ENCODE data around the gene ATP2A1.

GRCh38 chr16:28872952-28873351, 5.3 kb upstream of the ATP2A1 start:
- no peak for TF ChIP-seq EZH2 (IDR thresholded peaks at IDR 0.05; ENCODE audit: borderline replicate concordance, low read depth, low read length, severe bottlenecking)
- no peak for TF ChIP-seq CTCF (IDR thresholded peaks at IDR 0.05; ENCODE audit: extremely low read depth in 1 of 2, insufficient read depth in 1 of 2, low read depth in 1 of 2, low read length in 2 of 2)
- no peak for TF ChIP-seq POLR2AphosphoS5 (IDR thresholded peaks at IDR 0.05; ENCODE audit: insufficient read depth, low read depth, low read length)
- TF ChIP-seq, protein P1, sequence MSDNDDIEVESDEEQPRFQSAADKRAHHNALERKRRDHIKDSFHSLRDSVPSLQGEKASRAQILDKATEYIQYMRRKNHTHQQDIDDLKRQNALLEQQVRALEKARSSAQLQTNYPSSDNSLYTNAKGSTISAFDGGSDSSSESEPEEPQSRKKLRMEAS (IDR thresholded peaks at IDR 0.05; ENCODE audit: insufficient read depth, insufficient read length): no peak
- no peak for TF ChIP-seq MYC (IDR thresholded peaks at IDR 0.05; ENCODE audit: low read depth, low read length)
- TF ChIP-seq POLR2A (IDR thresholded peaks at IDR 0.05; ENCODE audit: low read depth, low read length): no peak
- TF ChIP-seq JUN (IDR thresholded peaks at IDR 0.05; ENCODE audit: borderline replicate concordance, insufficient read depth, insufficient read length, low read depth): no peak
- no peak for TF ChIP-seq FOS (IDR thresholded peaks at IDR 0.05; ENCODE audit: borderline replicate concordance, insufficient read depth, low read length)
- no peak for TF ChIP-seq GATA2 (IDR thresholded peaks at IDR 0.05; ENCODE audit: insufficient read depth, insufficient read length, low read depth, low read length)
